ENCODE results near the gene CFAP97D1. TPM values are rescaled to one million over a fixed set of nuclear protein-coding genes. Genes with fewer than 3 reads are reported as not detected.
A peak's percentile ranks its signal among the peaks of the same experiment; 100 is the strongest.

Gene CFAP97D1
- total RNA-seq, 1 experiment from 2014 or later = 0.18 TPM

DNA sequence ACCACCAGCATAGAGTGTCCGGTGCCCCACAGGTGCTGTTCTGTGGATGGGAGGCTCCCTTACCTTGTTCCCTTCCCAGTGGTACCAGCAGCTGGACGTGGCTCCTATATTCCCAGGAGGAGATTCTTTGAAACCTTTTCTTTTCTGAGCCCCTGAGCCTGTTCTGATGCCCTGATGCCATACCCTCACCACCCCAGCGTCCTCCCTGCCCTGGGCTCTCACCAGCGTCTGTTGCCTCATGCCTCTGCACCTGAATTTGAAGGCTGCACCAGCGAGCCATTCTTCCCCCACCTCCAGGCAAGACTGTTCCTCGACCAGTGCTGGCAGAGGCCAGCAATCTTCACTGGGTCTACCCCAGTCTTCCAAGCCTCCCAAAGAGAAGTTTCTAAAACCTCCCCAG, 22.1 kb upstream of the CFAP97D1 start:
- Histone ChIP-seq H3K4me3 (ENCODE audit: low read depth, low read length) (no peak overlapping the region), H3K36me3 (ENCODE audit: control insufficient read depth, insufficient read depth, low read length) (no peaks in the 10 kb centered on the region), H3K9me3 (no peaks in the 10 kb centered on the region), H3K27me3 (replicated peaks; ENCODE audit: control insufficient read depth, insufficient read depth, low read length) (no peaks in the 10 kb centered on the region), H3K4me1 (no peaks in the 10 kb centered on the region)
- peaks cover 9% of the 10 kb centered on the region for H3K4me1 Mint-ChIP-seq (ENCODE audit: low read depth, unreplicated experiment)
- H3K4me3 Mint-ChIP-seq (ENCODE audit: unreplicated experiment) = no peak overlapping the region
- POLR2A ChIA-PET = no interaction called here
- no TSS peak for BruUV-seq (replicated peaks)
- no peaks in the 10 kb centered on the region for H3K27me3 Mint-ChIP-seq (ENCODE audit: insufficient read depth, unreplicated experiment)
- no peaks in the 10 kb centered on the region for H3K9me3 Mint-ChIP-seq (ENCODE audit: unreplicated experiment)
- TF ChIP-seq, protein P1, sequence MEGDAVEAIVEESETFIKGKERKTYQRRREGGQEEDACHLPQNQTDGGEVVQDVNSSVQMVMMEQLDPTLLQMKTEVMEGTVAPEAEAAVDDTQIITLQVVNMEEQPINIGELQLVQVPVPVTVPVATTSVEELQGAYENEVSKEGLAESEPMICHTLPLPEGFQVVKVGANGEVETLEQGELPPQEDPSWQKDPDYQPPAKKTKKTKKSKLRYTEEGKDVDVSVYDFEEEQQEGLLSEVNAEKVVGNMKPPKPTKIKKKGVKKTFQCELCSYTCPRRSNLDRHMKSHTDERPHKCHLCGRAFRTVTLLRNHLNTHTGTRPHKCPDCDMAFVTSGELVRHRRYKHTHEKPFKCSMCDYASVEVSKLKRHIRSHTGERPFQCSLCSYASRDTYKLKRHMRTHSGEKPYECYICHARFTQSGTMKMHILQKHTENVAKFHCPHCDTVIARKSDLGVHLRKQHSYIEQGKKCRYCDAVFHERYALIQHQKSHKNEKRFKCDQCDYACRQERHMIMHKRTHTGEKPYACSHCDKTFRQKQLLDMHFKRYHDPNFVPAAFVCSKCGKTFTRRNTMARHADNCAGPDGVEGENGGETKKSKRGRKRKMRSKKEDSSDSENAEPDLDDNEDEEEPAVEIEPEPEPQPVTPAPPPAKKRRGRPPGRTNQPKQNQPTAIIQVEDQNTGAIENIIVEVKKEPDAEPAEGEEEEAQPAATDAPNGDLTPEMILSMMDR (IDR thresholded peaks at IDR 0.05; ENCODE audit: insufficient read depth in 1 of 2, low read depth in 1 of 2, low read length in 1 of 2, severe bottlenecking in 1 of 2, unreplicated experiment in 1 of 2) = no peak
- H3K27ac Mint-ChIP-seq (ENCODE audit: unreplicated experiment) = no peak overlapping the region
- CTCF ChIA-PET = interaction anchor here (6.2 kb wide), 1 partner anchor 64 kb away, joined by 65 read pairs; no protein-coding TSS in a partner anchor
- intact Hi-C loops (cut with micrococcal nuclease; ENCODE audit: unreplicated experiment) = no loop called here
- H3K36me3 Mint-ChIP-seq (ENCODE audit: insufficient read depth, unreplicated experiment) = peaks cover 6% of the 10 kb centered on the region
- no peak for DNase-seq

DNA sequence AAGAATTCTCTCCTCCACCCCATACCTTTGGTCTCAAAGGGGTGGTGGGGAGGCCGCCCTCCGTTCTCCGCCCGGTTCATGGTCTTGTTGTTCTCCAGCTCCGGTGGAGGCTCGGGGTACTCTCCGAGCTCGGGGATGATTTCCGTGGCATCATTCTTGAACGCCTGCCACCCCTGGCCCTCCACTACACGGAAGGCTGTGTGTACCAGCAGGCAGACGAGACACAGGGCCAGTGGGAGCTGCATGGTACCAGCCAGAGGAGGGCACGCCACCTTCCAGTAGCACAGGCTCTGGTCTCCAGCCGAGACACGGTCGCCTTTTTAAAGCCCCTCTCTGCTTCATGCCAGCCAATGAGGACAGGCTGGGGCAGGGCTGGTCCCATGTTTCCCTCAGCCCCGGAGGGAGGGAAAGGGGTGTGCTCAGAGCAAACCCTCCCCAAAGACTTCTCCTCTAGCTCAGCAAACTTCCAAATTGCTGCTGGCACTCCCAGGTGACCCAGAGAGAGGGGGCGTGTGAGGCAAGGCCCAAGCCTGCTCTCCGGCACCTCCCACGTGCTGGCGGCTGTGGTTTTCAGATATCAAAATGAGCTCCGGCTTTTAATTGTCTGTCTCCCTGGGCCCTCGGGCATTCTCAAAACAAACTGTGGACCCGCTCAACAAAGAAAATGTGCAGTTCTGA, 21.6 kb upstream of the CFAP97D1 start, which contains the start of gene SOST:
TSS of gene SOST (minus strand) at position 295 of the 678 bp plus-strand sequence. CDS start at position 245, 50 bp downstream.
- H3K36me3 ChIP-seq (ENCODE audit: control insufficient read depth, insufficient read depth, low read length) = no peaks in the 10 kb centered on the region
- no peak within 1 kb of the TSS for H3K4me3 ChIP-seq (ENCODE audit: low read depth, low read length)
- H3K4me3 Mint-ChIP-seq (ENCODE audit: unreplicated experiment) = no peak within 1 kb of the TSS
- TF ChIP-seq, protein P1 (IDR thresholded peaks at IDR 0.05; ENCODE audit: insufficient read depth in 1 of 2, low read depth in 1 of 2, low read length in 1 of 2, severe bottlenecking in 1 of 2, unreplicated experiment in 1 of 2) = no peak
- H3K4me1 ChIP-seq = no peaks in the 10 kb centered on the region
- intact Hi-C loops (cut with micrococcal nuclease; ENCODE audit: unreplicated experiment) = no loop called here
- H3K36me3 Mint-ChIP-seq (ENCODE audit: insufficient read depth, unreplicated experiment) = peaks cover 6% of the 10 kb centered on the region
- no peak within 1 kb of the TSS for H3K27ac Mint-ChIP-seq (ENCODE audit: unreplicated experiment)
- H3K27me3 ChIP-seq (replicated peaks; ENCODE audit: control insufficient read depth, insufficient read depth, low read length) = no peaks in the 10 kb centered on the region
- DNase-seq = no peak
- peaks cover 9% of the 10 kb centered on the region for H3K4me1 Mint-ChIP-seq (ENCODE audit: low read depth, unreplicated experiment)
- ChIA-PET CTCF (interaction anchor here (0.9 to 6.2 kb wide), 5 partner anchors 45 to 185 kb away, joined by 3 to 65 read pairs (median 7); no protein-coding TSS in a partner anchor), POLR2A (no interaction called here)
- no peaks in the 10 kb centered on the region for H3K9me3 Mint-ChIP-seq (ENCODE audit: unreplicated experiment)
- H3K9me3 ChIP-seq = no peaks in the 10 kb centered on the region
- BruUV-seq (replicated peaks) = no TSS peak
- no peaks in the 10 kb centered on the region for H3K27me3 Mint-ChIP-seq (ENCODE audit: insufficient read depth, unreplicated experiment)

DNA sequence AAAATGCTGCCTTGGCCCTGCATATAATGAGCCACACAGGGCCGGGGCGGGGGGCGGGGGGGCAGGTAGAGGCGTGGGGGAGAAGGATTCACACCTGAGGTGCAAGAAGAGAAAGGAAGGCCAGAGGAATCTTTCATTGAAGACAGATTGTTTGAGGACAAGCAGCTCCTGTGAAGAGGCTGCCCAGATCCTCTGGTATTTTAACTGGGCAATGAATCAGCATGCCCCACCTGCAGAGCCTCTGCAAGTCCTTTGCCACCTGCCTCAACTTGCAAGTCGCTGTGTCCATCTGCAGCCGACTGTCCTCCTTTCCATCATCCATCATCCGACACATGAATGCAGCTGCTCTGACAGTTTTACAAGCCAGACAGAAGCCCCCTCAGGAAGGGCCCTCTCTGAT, 20.4 kb upstream of the CFAP97D1 start:
- POLR2A ChIA-PET = interaction anchor here (0.6 kb wide), 1 partner anchor 39 kb away, joined by 6 read pairs; no protein-coding TSS in a partner anchor
- BruUV-seq (replicated peaks) = no TSS peak
- intact Hi-C loops (cut with micrococcal nuclease; ENCODE audit: unreplicated experiment) = loop anchor here (1.0 kb wide), 4 partner anchors 40 to 240 kb away; no protein-coding TSS in a partner anchor
- no peaks in the 10 kb centered on the region for H3K27me3 Mint-ChIP-seq (ENCODE audit: insufficient read depth, unreplicated experiment)
- H3K36me3 ChIP-seq (ENCODE audit: control insufficient read depth, insufficient read depth, low read length) = no peaks in the 10 kb centered on the region
- peak overlapping the region; percentile 46 for H3K4me3 Mint-ChIP-seq (ENCODE audit: unreplicated experiment)
- no peak overlapping the region for H3K4me3 ChIP-seq (ENCODE audit: low read depth, low read length)
- peaks cover 9% of the 10 kb centered on the region for H3K4me1 Mint-ChIP-seq (ENCODE audit: low read depth, unreplicated experiment)
- H3K4me1 ChIP-seq = no peaks in the 10 kb centered on the region
- peak overlapping the region; percentile 44 for H3K27ac Mint-ChIP-seq (ENCODE audit: unreplicated experiment)
- peaks cover 6% of the 10 kb centered on the region for H3K36me3 Mint-ChIP-seq (ENCODE audit: insufficient read depth, unreplicated experiment)
- no peak for DNase-seq
- no peaks in the 10 kb centered on the region for H3K9me3 ChIP-seq
- TF ChIP-seq, protein P1 (IDR thresholded peaks at IDR 0.05; ENCODE audit: insufficient read depth in 1 of 2, low read depth in 1 of 2, low read length in 1 of 2, severe bottlenecking in 1 of 2, unreplicated experiment in 1 of 2) = no peak
- H3K27me3 ChIP-seq (replicated peaks; ENCODE audit: control insufficient read depth, insufficient read depth, low read length) = no peaks in the 10 kb centered on the region
- H3K9me3 Mint-ChIP-seq (ENCODE audit: unreplicated experiment) = no peaks in the 10 kb centered on the region
- CTCF ChIA-PET = interaction anchor here (0.6 to 6.2 kb wide), 13 partner anchors 9 to 186 kb away, joined by 3 to 65 read pairs (median 5); no protein-coding TSS in a partner anchor

All from Caco-2 (cell line).